HFFc6 (cell line): ENCODE results near the gene ELF2. TPM values are rescaled to one million over a fixed set of nuclear protein-coding genes. Genes with fewer than 3 reads are reported as not detected.
"Not testable (repeated sequence)": the region's sequence is repeated elsewhere in the genome, so short reads cannot be mapped to it uniquely, and the experiment has no call there.

Source experiments
- DNase-seq: peaks from one replicate; pipeline ENCODE4 v3.0.0-alpha.2; 2018
- H3K27ac Mint-ChIP-seq: 2 replicates; pipeline ENCODE4 v1.8.0; 2020; ENCODE audit warnings: mild to moderate bottlenecking, mixed read lengths
- H3K27me3 Mint-ChIP-seq: 2 replicates; pipeline ENCODE4 v1.8.0; 2021; ENCODE audit warnings: mild to moderate bottlenecking, moderate library complexity, mixed read lengths; ENCODE audit not compliant: insufficient read depth
- H3K36me3 Mint-ChIP-seq: 2 replicates; pipeline ENCODE4 v1.8.0; 2021; ENCODE audit warnings: low read depth, mixed read lengths
- H3K4me1 Mint-ChIP-seq: 2 replicates; pipeline ENCODE4 v1.8.0; 2020; ENCODE audit warnings: low read depth, mixed read lengths
- H3K4me3 Mint-ChIP-seq: 2 replicates; pipeline ENCODE4 v1.8.0; 2020; ENCODE audit warnings: mild to moderate bottlenecking, moderate library complexity, mixed read lengths
- H3K9me3 Mint-ChIP-seq: 2 replicates; pipeline ENCODE4 v1.8.0; 2020; ENCODE audit warnings: mild to moderate bottlenecking, mixed read lengths
- total RNA-seq, 6 experiments: library from RNA; stranded (reverse); fragmentation: NEBNext Ultra II Directional; extraction: Animal tissue kit (Norgen Biotek cat#: 25700); gene quantifications; 2 replicates in 1 of 6; 3 replicates in 5 of 6; pipeline ENCODE4 v1.2.3, GENCODE V29; 2021
- TF ChIP-seq, protein P1 (sequence below): fragments of 200-600 bp; sonication (generic); IDR thresholded peaks from 2 replicates; pipeline ENCODE4 v1.5.0; 2021; ENCODE audit warnings: antibody characterized with exemption, mild to moderate bottlenecking

Gene ELF2
- total RNA-seq, 6 experiments from 2014 or later, result 17.6 to 23.3 (median 21.1) TPM

DNA sequence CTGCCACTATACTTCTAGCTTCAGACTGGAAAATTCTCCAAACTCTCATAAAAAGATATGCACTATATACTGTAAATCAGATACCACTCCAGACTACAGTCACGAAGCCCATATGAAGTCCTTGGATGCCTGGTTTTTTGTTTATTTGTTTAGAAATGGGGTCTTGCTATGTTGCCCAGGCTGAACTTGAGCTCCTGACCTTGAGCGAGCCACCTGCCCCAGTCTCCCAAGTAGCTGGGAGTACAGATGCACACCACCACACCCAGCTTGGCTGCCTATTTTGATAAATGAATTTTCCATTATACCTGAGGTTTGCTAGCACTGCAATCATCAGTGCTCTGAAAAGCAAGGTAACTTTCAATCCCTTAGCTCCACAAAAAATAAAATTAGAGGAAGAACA lies 53.1 kb downstream of the ELF2 start:
- no peaks in the 10 kb centered on the region for H3K9me3 Mint-ChIP-seq
- TF ChIP-seq, protein P1, sequence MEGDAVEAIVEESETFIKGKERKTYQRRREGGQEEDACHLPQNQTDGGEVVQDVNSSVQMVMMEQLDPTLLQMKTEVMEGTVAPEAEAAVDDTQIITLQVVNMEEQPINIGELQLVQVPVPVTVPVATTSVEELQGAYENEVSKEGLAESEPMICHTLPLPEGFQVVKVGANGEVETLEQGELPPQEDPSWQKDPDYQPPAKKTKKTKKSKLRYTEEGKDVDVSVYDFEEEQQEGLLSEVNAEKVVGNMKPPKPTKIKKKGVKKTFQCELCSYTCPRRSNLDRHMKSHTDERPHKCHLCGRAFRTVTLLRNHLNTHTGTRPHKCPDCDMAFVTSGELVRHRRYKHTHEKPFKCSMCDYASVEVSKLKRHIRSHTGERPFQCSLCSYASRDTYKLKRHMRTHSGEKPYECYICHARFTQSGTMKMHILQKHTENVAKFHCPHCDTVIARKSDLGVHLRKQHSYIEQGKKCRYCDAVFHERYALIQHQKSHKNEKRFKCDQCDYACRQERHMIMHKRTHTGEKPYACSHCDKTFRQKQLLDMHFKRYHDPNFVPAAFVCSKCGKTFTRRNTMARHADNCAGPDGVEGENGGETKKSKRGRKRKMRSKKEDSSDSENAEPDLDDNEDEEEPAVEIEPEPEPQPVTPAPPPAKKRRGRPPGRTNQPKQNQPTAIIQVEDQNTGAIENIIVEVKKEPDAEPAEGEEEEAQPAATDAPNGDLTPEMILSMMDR, result no peak
- H3K27me3 Mint-ChIP-seq, result no peaks in the 10 kb centered on the region; the same call in 1 of the 2 replicates

DNA sequence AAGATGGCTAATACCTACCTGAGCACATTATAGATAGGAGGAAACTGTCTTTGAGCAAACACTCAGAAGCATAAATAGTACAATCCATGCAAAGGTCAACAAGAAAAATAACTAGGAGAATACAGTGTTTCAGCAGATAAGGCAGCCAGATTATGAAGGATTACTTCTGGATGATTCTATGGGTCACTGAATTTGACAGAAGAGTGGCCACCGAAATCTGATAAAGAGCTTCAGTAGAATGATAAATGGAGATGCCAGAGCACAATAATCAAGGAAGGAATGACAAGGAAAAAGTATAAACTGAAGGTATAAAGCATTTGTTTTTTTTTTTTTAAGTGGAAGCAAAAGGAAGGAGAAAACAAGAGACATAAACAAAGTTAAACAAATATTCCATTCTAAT lies 58.7 kb downstream of the ELF2 start:
- no peaks in the 10 kb centered on the region for H3K27me3 Mint-ChIP-seq
- no peaks in the 10 kb centered on the region for H3K9me3 Mint-ChIP-seq
- H3K36me3 Mint-ChIP-seq, result no peaks in the 10 kb centered on the region; the same call in 1 of the 2 replicates
- DNase-seq, result no peak
- H3K27ac Mint-ChIP-seq, result no peak overlapping the region
- TF ChIP-seq, protein P1, result no peak
- H3K4me1 Mint-ChIP-seq, result no peaks in the 10 kb centered on the region
- H3K4me3 Mint-ChIP-seq, result no peak overlapping the region

More for the DNA sequence above, 53.1 kb downstream of the ELF2 start:
- Mint-ChIP-seq H3K27ac (no peak overlapping the region), H3K36me3 (peaks cover under 1% of the 10 kb centered on the region; the same call in 1 of the 2 replicates), H3K4me3 (no peak overlapping the region), H3K4me1 (peaks cover under 1% of the 10 kb centered on the region)
- DNase-seq, result no peak

DNA sequence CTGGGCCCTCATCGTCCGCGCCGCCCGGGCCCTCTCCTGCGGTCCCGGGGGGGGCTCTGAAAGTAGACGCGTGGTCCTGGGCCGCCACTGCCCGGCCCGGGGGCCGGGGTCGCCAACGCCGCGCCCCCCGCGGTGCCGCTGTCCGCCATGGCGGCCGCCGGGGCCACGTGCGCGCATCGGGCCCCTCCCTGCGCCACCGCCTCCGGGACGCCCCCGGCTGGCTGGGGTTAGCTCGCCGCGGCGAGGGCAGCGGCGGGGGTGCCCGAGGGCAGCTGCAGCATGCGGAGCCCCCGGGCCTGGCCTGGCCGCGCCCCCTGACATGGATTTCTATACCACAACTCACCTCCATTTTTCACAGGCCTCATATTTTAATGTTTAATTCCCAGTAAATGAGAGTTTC lies 61.8 kb downstream of the ELF2 start:
- Mint-ChIP-seq H3K9me3 (no peaks in the 10 kb centered on the region), H3K4me1 (no peaks in the 10 kb centered on the region), H3K4me3 (no peak overlapping the region), H3K27me3 (no peaks in the 10 kb centered on the region), H3K36me3 (no peaks in the 10 kb centered on the region; the same call in 1 of the 2 replicates), H3K27ac (no peak overlapping the region)
- no peak for DNase-seq
- TF ChIP-seq, protein P1, result no peak

DNA sequence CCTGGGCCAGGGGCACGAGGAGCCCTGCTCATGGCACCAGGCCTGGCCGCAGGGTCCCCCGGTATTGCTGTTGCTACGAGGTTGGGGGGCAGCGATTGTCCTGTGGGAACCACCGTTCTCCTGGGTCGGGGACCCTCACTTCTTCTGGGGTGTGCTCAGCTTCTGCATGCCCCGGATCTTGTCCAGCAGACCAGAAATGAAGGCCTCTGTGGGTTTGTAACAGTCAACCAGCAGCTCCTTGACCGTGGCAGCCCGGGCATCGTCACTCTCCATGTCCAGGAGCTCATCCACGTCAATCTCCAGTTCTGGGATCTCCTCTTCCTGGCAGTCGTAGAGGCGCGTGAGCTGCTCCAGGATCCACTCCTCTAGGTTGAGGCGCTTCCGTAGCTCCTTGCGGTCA lies 62.2 kb downstream of the ELF2 start:
- H3K27me3 Mint-ChIP-seq, H3K4me3 Mint-ChIP-seq, H3K9me3 Mint-ChIP-seq: not testable (repeated sequence)

DNA sequence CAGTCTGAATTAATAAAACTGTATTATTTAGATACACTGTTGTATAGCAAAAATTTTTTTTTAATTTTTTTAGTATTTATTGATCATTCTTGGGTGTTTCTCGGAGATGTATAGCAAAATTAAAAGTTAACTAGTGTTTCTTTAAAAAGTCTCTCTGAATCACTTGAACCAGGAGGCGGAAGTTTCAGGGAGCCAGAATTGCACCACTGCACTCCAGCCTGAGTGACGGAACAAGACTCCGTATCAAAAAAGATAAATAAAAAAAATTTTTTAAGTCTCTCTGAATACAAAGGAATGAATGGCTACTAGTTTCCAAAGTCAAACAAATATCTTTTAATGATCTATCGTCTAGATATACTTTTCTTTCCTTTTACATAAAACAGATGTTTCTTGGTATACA lies 64.4 kb downstream of the ELF2 start:
- no peak overlapping the region for H3K4me3 Mint-ChIP-seq
- H3K27ac Mint-ChIP-seq, result no peak overlapping the region
- H3K36me3 Mint-ChIP-seq, result no peaks in the 10 kb centered on the region; the same call in 1 of the 2 replicates
- no peaks in the 10 kb centered on the region for H3K4me1 Mint-ChIP-seq
- TF ChIP-seq, protein P1, result no peak
- DNase-seq, result no peak
- no peaks in the 10 kb centered on the region for H3K27me3 Mint-ChIP-seq
- no peaks in the 10 kb centered on the region for H3K9me3 Mint-ChIP-seq

More for the DNA sequence above, 62.2 kb downstream of the ELF2 start:
- not testable (repeated sequence) for DNase-seq, H3K36me3 Mint-ChIP-seq, H3K4me1 Mint-ChIP-seq, H3K27ac Mint-ChIP-seq

DNA sequence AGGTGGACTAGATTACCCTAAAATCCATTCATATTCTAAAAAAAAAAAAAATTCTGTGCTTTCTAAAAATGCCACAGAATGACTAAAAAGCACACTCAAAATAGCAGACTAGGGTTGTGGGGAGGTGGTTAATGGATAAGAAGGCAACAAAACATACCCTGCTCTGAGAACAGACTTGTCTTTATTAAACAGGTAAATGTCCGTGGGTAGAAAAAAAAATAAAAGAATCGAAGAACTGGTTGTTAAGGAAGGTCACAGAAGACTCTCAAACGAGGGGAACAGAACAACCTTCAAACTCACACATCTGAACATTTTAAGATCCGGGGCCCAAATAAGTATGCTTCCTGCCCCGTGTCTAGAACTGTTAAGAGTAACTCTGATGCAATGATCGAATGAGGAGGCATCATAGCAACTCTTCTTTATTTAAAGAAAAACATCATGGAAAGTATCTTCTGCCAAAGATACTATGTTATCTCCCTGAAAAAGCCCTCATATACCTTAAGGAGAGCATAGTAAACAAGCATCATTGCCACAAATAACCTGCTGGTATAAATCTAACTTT lies 68.4 kb downstream of the ELF2 start:
- Mint-ChIP-seq H3K27ac (no peak overlapping the region), H3K4me3 (no peak overlapping the region), H3K36me3 (no peaks in the 10 kb centered on the region), H3K4me1 (no peaks in the 10 kb centered on the region), H3K9me3 (no peaks in the 10 kb centered on the region), H3K27me3 (no peaks in the 10 kb centered on the region)
- no peak for DNase-seq
- TF ChIP-seq, protein P1, result no peak
